ENCODE data around the gene PBOV1.

GRCh38 chr6:138250053-138250452, 31.8 kb upstream of the PBOV1 start:
- TF ChIP-seq CTCF (IDR thresholded peaks at IDR 0.05): no peak
- no peak for TF ChIP-seq POLR2A (IDR thresholded peaks at IDR 0.05)
